Jurkat, Clone E6-1 (cell line): ENCODE results near the gene DGKB.

Experiments
- DNase-seq: peaks from one replicate; pipeline ENCODE4 v3.0.0-alpha.2; 2011; ENCODE audit warnings: low read depth, low spot score
- H3K4me3 ChIP-seq: 2 replicates; pipeline ENCODE4 v1.5.1; 2011; ENCODE audit warnings: mild to moderate bottlenecking, low read length, control low read depth, moderate library complexity

Gene DGKB

GRCh38 chr7:14219125-14219524, 683.4 kb downstream of the DGKB start:
- no peak overlapping the region for H3K4me3 ChIP-seq
- no peak for DNase-seq

GRCh38 chr7:14218338-14218737, 684.2 kb downstream of the DGKB start:
- no peak for DNase-seq
- H3K4me3 ChIP-seq, result no peak overlapping the region

- no peak overlapping the region for H3K4me3 ChIP-seq
- DNase-seq, result no peak
Measured at GRCh38 chr7:14209896-14210484, 692.6 kb downstream of the DGKB start.

GRCh38 chr7:14207711-14208110, 694.8 kb downstream of the DGKB start:
- DNase-seq, result no peak
- H3K4me3 ChIP-seq, result no peak overlapping the region

GRCh38 chr7:14207138-14207537, 695.4 kb downstream of the DGKB start:
- DNase-seq, result no peak
- H3K4me3 ChIP-seq, result no peak overlapping the region

GRCh38 chr7:14206121-14206520, 696.4 kb downstream of the DGKB start:
- DNase-seq, result no peak
- H3K4me3 ChIP-seq, result no peak overlapping the region

GRCh38 chr7:14201353-14201752, 701.2 kb downstream of the DGKB start:
- no peak overlapping the region for H3K4me3 ChIP-seq
- DNase-seq, result no peak

GRCh38 chr7:14199336-14199735, 703.2 kb downstream of the DGKB start:
- H3K4me3 ChIP-seq, result no peak overlapping the region

GRCh38 chr7:14197280-14197679, 705.3 kb downstream of the DGKB start:
- H3K4me3 ChIP-seq, result no peak overlapping the region
- DNase-seq, result no peak

More at GRCh38 chr7:14199336-14199735, 703.2 kb downstream of the DGKB start:
- no peak for DNase-seq

- H3K4me3 ChIP-seq, result no peak overlapping the region
- DNase-seq, result no peak
Measured at GRCh38 chr7:14196555-14196954, 706.0 kb downstream of the DGKB start.

GRCh38 chr7:14195871-14196270, 706.7 kb downstream of the DGKB start:
- H3K4me3 ChIP-seq, result no peak overlapping the region
- no peak for DNase-seq

- H3K4me3 ChIP-seq, result no peak overlapping the region
- no peak for DNase-seq
Measured at GRCh38 chr7:14195079-14195478, 707.5 kb downstream of the DGKB start.

GRCh38 chr7:14191686-14192098, 710.9 kb downstream of the DGKB start:
- no peak overlapping the region for H3K4me3 ChIP-seq
- no peak for DNase-seq

GRCh38 chr7:14184292-14184864, 718.2 kb downstream of the DGKB start:
- H3K4me3 ChIP-seq, result no peak overlapping the region
- DNase-seq, result no peak

GRCh38 chr7:14179781-14180180, 722.8 kb downstream of the DGKB start:
- H3K4me3 ChIP-seq, result no peak overlapping the region
- no peak for DNase-seq

- no peak overlapping the region for H3K4me3 ChIP-seq
- DNase-seq, result no peak
Measured at GRCh38 chr7:14177876-14178275, 724.7 kb downstream of the DGKB start.

- DNase-seq, result no peak
- no peak overlapping the region for H3K4me3 ChIP-seq
Measured at GRCh38 chr7:14170872-14171271, 731.7 kb downstream of the DGKB start.

- no peak overlapping the region for H3K4me3 ChIP-seq
- DNase-seq, result no peak
Measured at GRCh38 chr7:14158111-14158510, 744.4 kb downstream of the DGKB start.

- DNase-seq, result no peak
- H3K4me3 ChIP-seq, result no peak overlapping the region
Measured at GRCh38 chr7:14156436-14156835, 746.1 kb downstream of the DGKB start.

GRCh38 chr7:14148974-14149373, 753.6 kb downstream of the DGKB start:
- no peak overlapping the region for H3K4me3 ChIP-seq
- no peak for DNase-seq

- DNase-seq, result no peak
Measured at GRCh38 chr7:14147532-14147931, 755.0 kb downstream of the DGKB start.

More at GRCh38 chr7:14147532-14147931, 755.0 kb downstream of the DGKB start:
- H3K4me3 ChIP-seq, result no peak overlapping the region
